UCSD-AML1 (cell line): ENCODE data around the gene LIPH.
"Not testable (repeated sequence)": the region's sequence is repeated elsewhere in the genome, so short reads cannot be mapped to it uniquely, and the experiment has no call there.

Source experiments
- DNase-seq: peaks from one replicate; lab custom pipeline; 2025; ENCODE audit not compliant: unreplicated experiment; lab: John Stamatoyannopoulos, UW

The LIPH gene

GRCh38 chr3:185552358-185552877, at the start of gene LIPH:
LIPH (minus strand) TSS chr3:185552588; CDS start chr3:185552471, 117 bp downstream.
- no peak for DNase-seq

GRCh38 chr3:185595526-185595925, 43.1 kb upstream of the LIPH start:
- no peak for DNase-seq

- DNase-seq, result no peak
Observed at GRCh38 chr3:185594073-185594472, 41.7 kb upstream of the LIPH start.

- no peak for DNase-seq
Observed at GRCh38 chr3:185586686-185587039, 34.3 kb upstream of the LIPH start.

GRCh38 chr3:185585859-185586685, 33.7 kb upstream of the LIPH start, which contains the start of gene SENP2:
SENP2 (plus strand) TSS chr3:185586295; CDS start chr3:185586414, 119 bp downstream.
- DNase-seq, result peak; percentile 99

GRCh38 chr3:185585518-185585858, 33.1 kb upstream of the LIPH start:
- no peak for DNase-seq

- DNase-seq, result no peak
Observed at GRCh38 chr3:185584686-185585085, 32.3 kb upstream of the LIPH start.

GRCh38 chr3:185583925-185584324, 31.5 kb upstream of the LIPH start:
- no peak for DNase-seq

GRCh38 chr3:185582871-185583270, 30.5 kb upstream of the LIPH start:
- DNase-seq, result no peak

GRCh38 chr3:185582236-185582635, 29.8 kb upstream of the LIPH start:
- no peak for DNase-seq

GRCh38 chr3:185575108-185575869, 22.9 kb upstream of the LIPH start:
- DNase-seq, result peak; percentile 34

GRCh38 chr3:185572183-185572582, 19.8 kb upstream of the LIPH start:
- DNase-seq, result no peak

GRCh38 chr3:185561958-185562357, 9.6 kb upstream of the LIPH start:
- peak; percentile 44 for DNase-seq

- peak; percentile 68 for DNase-seq
Observed at GRCh38 chr3:185561374-185561943, 9.1 kb upstream of the LIPH start.

GRCh38 chr3:185560676-185561075, 8.3 kb upstream of the LIPH start:
- DNase-seq, result no peak

- no peak for DNase-seq
Observed at GRCh38 chr3:185559706-185560090, 7.3 kb upstream of the LIPH start.

- no peak for DNase-seq
Observed at GRCh38 chr3:185558395-185558794, 6.0 kb upstream of the LIPH start.

GRCh38 chr3:185556640-185557039, 4.3 kb upstream of the LIPH start:
- not testable (repeated sequence) for DNase-seq

GRCh38 chr3:185555860-185556347, 3.5 kb upstream of the LIPH start:
- no peak for DNase-seq

- DNase-seq, result no peak
Observed at GRCh38 chr3:185555101-185555501, 2.7 kb upstream of the LIPH start.

- DNase-seq, result no peak
Observed at GRCh38 chr3:185549651-185550111, 2.7 kb downstream of the LIPH start.
